ENCODE data around the gene MREG.

DNA sequence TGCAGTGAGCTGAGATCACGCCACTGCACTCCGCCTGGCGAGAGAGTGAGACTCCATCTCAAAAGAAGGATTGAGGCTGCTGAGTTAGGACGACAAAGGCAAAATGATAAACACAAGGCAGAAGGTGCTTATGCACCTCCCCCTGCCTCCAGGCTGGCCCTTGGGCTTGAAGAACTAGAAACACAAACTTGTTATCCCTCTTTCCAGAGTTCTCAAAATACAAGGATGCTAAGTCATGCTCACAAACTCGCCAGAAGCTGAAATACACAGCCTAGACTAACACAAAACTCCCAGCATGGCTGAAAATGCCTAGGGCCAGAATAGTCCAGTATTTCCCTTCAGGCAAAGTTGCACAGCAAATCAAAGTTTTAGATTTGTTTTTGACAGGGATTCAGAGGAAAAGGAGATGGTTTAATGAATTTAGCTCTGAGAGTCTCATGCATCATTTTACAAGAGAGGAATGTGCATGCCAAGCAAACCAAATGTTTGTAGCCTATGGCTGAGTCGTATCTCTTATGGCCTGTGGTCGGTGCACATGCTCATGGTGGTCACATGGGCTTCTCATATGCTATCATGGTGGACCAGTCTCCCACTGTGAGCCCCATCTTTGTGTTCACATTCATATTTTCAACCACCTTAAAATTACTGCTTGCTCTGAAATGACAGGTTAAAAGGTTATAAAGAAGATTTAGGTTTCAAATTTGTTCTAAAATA is 16.2 kb upstream of the MREG start:
- TF ChIP-seq, protein P1, sequence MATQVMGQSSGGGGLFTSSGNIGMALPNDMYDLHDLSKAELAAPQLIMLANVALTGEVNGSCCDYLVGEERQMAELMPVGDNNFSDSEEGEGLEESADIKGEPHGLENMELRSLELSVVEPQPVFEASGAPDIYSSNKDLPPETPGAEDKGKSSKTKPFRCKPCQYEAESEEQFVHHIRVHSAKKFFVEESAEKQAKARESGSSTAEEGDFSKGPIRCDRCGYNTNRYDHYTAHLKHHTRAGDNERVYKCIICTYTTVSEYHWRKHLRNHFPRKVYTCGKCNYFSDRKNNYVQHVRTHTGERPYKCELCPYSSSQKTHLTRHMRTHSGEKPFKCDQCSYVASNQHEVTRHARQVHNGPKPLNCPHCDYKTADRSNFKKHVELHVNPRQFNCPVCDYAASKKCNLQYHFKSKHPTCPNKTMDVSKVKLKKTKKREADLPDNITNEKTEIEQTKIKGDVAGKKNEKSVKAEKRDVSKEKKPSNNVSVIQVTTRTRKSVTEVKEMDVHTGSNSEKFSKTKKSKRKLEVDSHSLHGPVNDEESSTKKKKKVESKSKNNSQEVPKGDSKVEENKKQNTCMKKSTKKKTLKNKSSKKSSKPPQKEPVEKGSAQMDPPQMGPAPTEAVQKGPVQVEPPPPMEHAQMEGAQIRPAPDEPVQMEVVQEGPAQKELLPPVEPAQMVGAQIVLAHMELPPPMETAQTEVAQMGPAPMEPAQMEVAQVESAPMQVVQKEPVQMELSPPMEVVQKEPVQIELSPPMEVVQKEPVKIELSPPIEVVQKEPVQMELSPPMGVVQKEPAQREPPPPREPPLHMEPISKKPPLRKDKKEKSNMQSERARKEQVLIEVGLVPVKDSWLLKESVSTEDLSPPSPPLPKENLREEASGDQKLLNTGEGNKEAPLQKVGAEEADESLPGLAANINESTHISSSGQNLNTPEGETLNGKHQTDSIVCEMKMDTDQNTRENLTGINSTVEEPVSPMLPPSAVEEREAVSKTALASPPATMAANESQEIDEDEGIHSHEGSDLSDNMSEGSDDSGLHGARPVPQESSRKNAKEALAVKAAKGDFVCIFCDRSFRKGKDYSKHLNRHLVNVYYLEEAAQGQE (IDR thresholded peaks at IDR 0.05; ENCODE audit: insufficient read depth in 1 of 2, low read depth in 2 of 2, low read length in 2 of 2), result no peak
- no peak for TF ChIP-seq SIN3A (IDR thresholded peaks at IDR 0.05; ENCODE audit: borderline replicate concordance, insufficient read depth, low read length)

All from PFSK-1 (cell line).